HEK293 (cell line): ENCODE data around the gene PHLDB2.

Source experiments
- KLF9 ChIP-seq: fragments of 450-650 bp; formaldehyde crosslinking; IDR thresholded peaks from 2 replicates; pipeline ENCODE4 v1.5.1; 2016; ENCODE audit warnings: missing biosample characterization, missing genetic modification characterization, low read depth
- YY1 ChIP-seq: fragments of 450-650 bp; formaldehyde crosslinking; IDR thresholded peaks from 2 replicates; pipeline ENCODE4 v1.5.1; 2018; ENCODE audit warnings: missing biosample characterization, missing genetic modification characterization
- ZNF174 ChIP-seq: fragments of 450-650 bp; formaldehyde crosslinking; IDR thresholded peaks from 2 replicates; pipeline ENCODE4 v1.5.0; 2017; ENCODE audit warnings: missing biosample characterization, mild to moderate bottlenecking, missing genetic modification characterization
- ZSCAN23 ChIP-seq: fragments of 450-650 bp; formaldehyde crosslinking; IDR thresholded peaks from 2 replicates; pipeline ENCODE4 v1.5.1; 2016; ENCODE audit warnings: missing biosample characterization, missing genetic modification characterization
- TF ChIP-seq, protein P1 (sequence below): fragments of 450-650 bp; formaldehyde crosslinking; IDR thresholded peaks from 2 replicates; pipeline ENCODE4 v1.5.1; 2016; ENCODE audit warnings: missing biosample characterization, missing genetic modification characterization

DNA sequence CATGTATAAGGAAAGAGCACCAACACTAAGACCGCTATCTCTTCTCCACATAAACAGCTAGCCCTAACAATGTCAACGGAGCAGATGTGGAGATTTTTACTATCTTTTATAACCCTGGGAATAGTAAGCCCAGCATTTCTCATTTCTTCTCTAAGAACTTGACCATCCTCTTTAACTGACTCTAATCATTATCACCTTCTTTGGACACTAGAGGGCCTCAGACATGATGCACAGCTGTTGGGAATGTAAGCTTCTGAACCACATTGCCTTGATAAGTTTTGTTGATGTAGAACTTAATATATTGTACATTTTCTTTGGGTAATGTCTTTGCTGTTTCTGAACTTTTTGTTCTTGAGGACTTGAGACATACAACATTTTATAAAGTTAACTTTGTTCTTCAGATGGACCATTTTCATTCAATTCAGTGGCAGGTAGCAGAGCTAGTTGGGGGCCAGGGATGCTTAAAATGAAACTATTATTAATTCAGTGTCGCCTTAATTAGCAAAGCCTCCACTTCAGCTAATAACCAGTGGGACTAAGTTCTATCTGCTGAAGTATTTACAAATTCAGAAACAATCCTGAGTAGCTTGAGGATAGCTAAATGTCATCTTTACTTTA lies 130.1 kb downstream of the PHLDB2 start:
- TF ChIP-seq, protein P1, sequence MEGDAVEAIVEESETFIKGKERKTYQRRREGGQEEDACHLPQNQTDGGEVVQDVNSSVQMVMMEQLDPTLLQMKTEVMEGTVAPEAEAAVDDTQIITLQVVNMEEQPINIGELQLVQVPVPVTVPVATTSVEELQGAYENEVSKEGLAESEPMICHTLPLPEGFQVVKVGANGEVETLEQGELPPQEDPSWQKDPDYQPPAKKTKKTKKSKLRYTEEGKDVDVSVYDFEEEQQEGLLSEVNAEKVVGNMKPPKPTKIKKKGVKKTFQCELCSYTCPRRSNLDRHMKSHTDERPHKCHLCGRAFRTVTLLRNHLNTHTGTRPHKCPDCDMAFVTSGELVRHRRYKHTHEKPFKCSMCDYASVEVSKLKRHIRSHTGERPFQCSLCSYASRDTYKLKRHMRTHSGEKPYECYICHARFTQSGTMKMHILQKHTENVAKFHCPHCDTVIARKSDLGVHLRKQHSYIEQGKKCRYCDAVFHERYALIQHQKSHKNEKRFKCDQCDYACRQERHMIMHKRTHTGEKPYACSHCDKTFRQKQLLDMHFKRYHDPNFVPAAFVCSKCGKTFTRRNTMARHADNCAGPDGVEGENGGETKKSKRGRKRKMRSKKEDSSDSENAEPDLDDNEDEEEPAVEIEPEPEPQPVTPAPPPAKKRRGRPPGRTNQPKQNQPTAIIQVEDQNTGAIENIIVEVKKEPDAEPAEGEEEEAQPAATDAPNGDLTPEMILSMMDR (tag by site-specific recombination) = no peak; the same call in 1 of the 2 replicates
- TF ChIP-seq ZNF174 (tag by site-specific recombination) (no peak), YY1 (tag by site-specific recombination) (no peak), KLF9 (no peak), ZSCAN23 (no peak)
